Dedifferentiated amniotic fluid mesenchymal stem cell (primary cell): Measurements from ENCODE around the gene NUFIP2.
A peak's percentile ranks its signal among the peaks of the same experiment; 100 is the strongest.
"Not testable (repeated sequence)": the region's sequence is repeated elsewhere in the genome, so short reads cannot be mapped to it uniquely, and the experiment has no call there.

Experiments
- DNase-seq: peaks from one replicate; pipeline ENCODE4 v3.0.0-alpha.2; 2016; ENCODE audit errors: extremely low spot score

Gene NUFIP2

DNA sequence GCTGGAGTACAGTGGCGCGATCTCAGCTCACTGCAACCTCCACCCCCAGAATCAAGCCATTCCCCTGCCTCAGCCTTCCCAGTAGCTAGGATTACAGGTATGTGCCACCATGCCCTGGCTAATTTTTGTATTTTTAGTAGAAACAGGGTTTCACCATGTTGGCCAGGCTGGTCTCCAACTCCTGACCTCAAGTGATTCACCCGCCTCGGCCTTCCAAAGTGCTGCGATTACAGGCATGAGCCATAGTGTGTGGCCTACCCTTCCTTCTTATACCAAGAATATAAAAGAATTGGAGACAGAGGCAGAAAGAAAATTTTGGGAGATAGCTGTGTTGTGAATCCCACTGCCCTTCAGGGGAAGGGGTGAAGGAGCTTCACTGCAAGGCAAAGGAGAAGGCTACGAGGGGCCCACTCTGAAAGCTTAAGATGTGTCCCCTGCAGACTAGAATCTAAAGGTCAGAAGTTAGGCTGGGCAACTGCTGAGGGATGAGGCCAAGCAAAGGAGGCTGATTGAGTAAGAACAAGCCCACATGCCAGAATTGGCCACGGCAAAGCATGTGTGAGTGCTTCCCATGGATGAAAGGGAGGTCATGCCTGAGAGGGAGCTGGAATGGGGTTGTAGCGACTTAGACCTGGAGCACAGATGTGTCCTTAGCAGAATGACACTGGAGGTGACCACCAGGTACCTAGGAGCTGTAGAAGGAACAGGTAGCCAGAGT lies 55.7 kb downstream of the NUFIP2 start:
- no peak for DNase-seq

DNA sequence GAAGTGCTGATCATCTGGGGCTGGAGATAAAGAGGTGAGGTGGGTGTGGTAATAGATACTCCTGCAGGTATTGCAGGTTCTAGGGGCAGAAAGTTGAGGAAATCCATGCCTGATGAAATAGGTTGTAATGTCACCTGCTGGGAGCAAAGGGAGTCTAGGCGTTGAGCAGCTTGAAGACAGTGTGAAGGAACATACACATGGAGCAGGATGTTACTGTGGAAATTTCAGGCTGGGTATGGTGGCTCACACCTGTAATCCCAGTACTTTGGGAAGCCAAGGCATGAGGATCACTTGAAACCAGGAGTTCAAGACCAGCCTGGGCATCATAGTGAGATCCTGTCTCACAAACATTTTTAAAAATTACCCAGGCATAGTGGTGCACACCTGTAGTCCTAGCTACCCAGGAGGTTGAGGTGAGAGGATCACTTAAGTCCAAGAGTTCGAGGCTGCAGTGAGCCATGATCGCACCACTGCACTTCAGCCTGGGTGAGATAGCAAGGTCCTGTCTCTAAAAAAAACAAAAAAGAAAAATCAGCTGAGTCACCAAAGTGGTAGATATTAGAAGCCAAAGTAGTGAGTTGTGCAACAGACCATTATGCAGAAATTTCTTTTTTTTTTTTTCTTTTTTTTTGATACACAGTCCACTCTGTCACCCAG lies 56.3 kb downstream of the NUFIP2 start:
- peak; percentile 54 for DNase-seq

DNA sequence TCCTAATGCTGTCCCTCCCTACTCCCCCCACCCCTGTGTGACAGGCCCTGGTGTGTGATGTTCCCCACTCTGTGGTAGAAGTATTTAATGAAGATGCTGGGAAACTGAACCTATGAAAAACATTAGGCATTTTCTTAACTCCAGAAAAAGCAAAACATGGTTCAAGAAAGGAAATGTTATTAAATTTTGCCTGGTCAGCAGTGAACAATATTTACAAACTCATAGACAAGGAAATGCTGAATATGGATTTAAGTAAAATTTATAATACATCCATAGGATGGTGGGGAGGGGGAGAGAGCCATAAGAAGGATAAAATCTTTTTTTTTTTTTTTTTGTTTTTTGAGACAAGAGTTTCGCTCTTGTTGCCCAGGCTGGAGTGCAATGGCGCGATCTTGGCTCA lies 58.0 kb downstream of the NUFIP2 start:
- no peak for DNase-seq

DNA sequence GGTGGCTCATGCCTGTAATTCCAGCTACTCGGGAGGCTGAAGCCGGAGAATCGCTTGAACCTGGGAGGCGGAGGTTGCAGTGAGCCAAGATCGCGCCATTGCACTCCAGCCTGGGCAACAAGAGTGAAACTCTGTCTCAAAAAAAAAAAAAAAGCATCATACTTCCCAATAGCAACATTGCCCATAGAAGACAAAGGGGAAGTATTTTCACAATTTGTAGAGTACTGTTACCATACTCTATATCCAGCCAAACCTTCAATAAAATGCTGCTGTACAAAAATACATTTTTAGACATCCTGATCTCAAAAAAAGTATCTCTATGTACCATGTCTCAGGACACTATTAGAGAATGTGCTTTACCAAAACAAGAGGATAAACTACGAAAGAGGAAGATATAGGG lies 59.0 kb downstream of the NUFIP2 start:
- not testable (repeated sequence) for DNase-seq

DNA sequence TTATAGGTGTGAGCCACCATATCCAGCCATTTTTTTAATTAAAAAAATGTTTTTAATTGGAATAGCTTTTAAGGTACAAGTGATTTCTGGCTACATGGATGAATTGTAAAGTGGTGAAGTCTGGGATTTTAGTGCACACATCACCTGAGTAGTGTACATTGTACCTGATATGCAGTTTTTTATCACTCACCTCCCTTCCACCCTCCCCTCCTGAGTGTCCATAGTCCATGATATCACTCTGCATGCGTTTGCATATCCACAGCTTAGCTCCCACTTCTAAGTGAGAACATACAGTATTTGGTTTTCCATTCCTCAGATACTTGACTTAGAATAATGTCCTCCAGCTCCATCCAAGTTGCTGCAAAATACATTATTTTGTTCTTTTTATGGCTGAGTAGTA lies 60.6 kb downstream of the NUFIP2 start:
- DNase-seq, result no peak

DNA sequence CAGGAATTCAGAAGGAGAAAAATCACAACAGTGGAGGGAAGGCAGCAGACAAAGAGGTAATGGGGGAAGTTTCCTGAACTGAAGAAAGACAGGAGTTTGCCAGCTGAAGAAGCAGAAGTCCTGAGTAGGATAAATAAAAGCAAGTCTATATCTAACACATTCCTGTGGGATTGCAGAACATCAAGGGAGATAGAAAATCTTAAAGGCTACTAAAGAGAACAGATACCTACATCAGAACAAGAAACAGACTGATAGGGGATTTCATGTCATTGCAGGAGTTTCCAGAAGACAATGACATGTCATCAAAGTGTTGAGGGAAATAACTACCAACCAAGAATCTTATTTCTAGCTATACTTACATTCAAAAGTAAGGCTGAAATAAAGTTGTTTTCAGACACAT lies 68.6 kb downstream of the NUFIP2 start:
- no peak for DNase-seq

DNA sequence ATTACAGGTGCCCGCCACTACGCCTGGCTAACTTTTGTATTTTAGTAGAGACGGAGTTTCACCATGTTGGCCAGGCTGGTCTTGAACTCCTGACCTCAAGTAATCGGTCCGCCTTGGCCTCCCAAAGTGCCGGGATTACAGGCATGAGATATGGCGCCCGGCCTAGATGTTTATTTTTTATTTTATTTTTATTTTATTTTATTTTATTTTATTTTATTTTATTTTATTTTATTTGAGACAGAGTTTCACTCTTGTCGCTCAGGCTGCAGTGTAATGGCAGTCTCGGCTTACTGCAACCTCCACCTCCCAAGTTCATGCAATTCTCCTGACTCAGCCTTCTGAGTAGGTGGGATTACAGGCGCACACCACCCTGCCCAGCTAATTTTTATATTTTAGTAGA lies 72.6 kb downstream of the NUFIP2 start:
- not testable (repeated sequence) for DNase-seq

DNA sequence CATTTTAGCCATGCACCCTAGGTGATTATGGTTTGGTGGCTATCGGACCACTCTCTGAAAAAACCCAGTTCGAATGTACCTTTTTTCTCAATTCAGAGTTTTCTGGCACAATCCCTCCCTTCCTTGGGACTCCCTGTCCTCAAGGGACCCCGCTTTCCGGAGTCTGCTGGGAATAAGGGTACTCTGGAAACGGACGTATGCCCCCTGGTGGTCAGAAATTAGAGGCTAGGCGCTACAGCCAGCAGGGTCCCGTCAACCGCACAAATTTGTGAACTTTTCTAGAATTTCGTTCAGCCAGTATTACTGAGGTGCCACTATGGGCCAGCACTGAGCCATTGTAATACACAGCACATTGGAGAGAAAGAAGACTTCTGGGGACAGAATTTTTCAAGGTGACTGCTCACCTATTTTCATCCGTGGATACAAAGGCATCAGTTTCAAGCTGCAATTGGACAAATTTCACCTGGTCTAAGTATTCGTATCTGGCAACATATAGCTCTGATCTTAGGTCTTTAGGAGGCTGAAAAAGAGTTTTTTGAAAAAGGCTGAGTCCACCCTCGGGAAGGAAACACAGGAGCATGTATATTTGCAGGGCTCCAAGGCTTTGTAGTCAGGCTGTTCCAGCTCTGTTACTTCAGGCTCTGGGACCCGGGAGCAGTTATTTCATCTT lies 74.4 kb downstream of the NUFIP2 start:
- peak; percentile 88 for DNase-seq

DNA sequence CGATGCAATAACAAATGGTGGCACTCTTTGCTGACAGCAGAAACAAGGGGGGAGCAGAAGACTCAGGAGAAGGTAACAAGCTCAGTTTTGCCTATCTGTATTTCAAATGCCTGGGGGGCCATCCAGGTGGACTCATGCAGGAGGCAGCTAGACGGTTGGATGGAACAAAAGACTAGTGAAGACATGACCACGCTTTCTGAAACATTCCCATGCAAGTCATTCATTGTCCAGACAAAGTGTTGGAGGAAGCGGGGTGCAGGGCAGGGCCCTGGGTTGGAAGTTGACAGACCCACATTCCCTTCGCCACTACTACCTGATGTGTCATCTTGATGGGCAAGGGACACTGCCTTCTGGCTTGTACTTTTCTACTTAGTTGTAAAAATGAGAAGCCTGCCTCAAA lies 77.1 kb downstream of the NUFIP2 start:
- DNase-seq, result no peak

DNA sequence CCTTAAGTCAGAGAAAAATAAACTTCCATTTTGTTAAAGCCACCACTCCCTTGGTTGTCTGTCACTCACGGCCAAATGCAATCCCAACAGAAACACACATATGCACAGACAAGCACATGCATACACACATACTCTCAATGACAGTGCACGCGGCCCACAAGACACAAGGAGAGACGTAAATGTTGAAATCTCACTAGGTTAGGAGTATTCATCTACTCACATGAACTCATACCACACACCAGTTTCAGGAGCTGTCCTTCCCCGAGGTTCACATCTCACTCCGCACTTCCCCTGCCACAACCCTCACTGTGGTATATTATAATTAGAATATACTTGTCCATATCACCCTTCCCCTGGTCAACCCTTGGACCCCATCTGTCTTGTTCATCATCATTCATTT lies 77.8 kb downstream of the NUFIP2 start:
- DNase-seq, result no peak

DNA sequence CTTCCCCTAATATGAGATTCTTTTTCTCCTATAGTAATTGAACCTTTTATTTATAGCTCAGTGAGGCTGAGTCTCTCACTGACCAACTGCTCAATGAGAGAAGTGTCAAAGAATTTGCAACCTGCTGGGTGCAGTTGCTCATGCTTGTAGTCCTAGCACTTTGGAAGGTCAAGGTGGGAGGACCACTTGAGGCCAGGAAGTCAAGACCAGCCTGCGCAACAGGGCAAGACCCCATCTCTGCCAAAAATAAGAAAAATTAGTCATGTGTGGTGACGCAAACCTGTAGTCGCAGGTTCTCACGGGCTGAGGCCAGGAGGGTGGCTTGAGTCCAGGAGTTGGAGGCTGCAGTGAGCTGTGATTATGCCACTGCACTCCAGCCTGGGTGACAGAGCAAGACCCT lies 78.2 kb downstream of the NUFIP2 start:
- no peak for DNase-seq

DNA sequence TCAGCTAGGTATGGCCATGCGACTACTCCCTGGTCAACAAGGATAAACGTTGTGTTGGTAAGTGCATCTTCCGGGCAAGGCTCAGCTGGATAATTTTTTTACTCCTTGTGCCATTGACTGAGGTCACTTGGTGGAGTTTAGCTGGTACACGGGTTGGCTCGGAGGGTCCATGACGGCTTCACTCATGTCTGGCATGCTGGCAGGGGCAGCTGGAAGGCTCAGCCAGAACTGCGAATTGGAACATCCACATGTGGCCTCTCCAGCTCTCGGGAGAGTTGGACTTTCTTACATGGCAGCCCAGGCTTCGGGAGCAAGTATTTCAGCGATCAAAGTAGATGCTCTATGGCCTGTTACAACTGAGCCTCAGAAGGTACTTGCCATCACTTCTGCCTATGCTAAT lies 78.8 kb downstream of the NUFIP2 start:
- no peak for DNase-seq

DNA sequence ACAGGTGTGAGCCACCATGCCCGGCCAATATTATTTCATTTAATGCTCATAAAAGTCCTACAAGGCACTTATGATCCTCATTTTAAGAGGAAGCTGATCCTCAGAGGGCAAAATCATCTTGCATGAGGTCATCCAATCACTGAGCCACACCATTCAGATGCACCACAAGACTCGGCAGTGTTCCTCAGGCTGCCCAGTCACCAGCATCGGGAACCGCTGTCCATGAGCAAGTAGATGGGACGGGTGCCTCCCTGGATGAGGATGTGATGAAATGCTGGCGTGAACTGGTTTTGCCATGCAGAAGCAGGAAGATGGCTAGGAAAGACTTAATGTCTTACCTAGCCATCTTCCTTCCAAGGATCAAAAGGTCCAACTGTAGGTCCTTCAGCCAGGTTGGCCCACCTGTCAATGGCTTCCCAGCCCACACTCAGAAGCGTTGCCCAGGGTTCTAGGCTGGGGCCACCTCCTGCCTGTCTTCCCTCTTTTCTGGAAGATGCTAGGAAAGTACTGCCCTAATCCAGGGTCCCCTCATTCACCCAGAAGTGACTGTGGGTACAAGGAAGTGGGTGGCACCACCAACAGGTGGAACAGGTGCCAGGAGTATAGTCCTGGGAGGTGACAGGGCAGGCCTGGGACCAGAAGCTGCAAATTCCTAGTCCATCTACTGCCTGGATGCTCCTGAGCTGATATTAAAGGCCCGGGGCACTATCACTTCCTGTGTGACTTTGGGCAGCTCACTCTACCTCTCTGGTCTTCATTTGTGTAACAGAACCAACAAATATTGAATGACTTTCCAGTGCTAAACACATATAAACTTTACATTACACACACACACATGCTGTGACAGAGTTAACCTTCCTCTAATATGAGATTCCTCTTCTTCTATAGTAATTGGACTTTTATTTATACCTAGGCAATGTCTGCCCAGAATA lies 79.5 kb downstream of the NUFIP2 start:
- DNase-seq, result no peak

DNA sequence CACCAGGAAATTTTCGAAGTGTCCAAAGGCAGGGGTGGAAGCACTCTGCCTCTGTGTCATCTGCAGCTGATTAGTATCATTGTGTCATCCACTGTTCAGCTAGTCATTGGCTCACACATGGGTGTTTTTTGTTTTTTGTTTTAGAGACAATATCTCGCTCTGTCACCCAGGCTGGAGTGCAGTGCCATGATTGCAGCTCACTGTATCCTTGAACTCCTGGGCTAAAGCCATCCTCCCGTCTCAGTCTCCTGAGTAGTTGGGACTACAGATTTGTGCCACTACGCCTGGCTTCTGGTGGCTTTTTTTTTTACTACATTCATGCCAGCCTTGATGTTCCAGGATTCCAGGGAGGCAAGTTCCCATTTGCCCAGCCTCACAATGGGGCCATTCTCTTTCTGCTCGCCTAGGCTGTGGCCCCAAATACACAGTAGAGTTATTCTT lies 81.2 kb downstream of the NUFIP2 start:
- DNase-seq, result no peak

DNA sequence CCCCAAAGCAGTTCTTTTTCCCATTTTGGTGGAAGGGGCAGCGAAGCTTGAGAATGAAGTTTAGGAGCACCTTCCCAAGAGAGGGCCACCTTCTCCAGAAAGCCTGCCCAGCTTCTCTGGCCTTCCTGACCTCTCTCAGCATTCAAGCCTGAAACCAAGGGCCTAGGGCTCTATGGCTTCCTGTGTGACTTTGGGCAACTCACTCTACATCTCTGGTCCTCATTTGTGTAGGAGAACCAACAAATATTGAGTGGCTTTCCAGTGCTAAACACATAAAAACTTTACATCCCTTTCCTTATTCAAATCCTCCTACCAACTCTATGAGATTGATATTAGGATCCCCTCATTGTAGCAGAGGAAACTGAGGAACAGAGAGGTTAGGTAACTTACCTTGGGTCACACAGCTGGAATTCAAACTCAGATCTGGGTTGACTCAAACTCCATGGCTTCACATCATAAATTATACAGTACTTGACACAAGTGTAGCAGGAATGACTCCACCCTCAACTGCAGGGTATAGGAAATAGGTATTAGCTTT lies 81.8 kb downstream of the NUFIP2 start:
- DNase-seq, result no peak

DNA sequence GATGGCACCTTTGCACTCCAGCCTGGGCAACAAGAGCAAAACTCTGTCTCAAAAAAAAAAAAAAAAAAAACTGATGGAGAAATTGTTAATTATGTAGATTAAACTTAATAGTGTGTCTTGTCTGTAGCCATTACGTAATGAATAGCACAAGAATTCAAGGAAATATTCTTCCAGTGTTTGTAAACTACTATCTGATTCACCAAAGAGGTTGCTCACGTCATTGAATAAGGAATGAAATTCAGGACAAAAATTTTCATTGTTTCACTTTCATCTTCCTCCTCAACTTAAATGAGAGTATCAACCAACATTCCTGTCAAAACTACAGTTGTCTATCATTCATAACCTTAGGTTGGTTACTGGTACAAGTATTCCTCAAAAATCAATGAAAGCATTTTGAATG lies 83.1 kb downstream of the NUFIP2 start:
- DNase-seq, result no peak

DNA sequence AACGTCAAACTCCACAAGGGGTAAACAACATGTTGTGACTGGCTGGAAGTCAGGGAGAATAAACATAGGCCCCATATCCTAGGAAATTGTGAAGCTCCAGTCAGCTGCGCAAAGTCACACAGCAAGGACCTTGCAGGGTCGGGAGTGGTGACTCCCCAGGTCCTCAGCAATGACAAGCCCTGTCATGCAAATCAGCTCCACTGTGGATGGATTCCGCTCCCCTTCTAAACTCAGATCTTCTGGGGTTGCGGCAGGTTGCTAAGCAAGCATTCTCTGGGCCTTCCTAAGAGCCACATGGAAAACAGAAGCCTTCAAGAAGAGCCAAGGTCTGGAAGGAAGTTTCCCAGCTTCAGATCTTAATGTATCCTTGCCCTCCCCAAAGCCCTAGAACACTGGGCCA lies 84.9 kb downstream of the NUFIP2 start:
- DNase-seq, result no peak

DNA sequence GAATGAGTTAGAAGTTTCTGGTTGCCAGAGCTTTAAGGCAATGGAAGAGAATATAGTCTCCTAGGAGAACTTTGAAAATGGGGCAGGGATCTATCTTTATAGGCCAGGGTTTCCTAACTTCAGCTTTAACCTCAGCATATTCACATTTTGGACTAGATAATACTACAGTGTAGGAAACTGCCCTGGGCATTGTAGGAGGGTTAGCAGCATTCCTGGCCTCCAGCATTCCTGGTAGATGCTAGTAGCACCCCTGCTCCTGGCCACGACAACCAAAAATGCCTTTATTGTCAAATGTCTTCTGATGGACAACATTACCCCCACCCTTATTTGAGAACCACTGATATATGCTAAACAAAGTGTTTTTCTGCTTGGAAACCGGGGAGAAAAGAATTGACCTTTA lies 86.0 kb downstream of the NUFIP2 start:
- no peak for DNase-seq
